Prostate gland (tissue), 2 donors: Measurements from ENCODE around the gene GALNTL6.

Experiments used
- POLR2A ChIP-seq: fragments of 450-650 bp; IDR thresholded peaks from one replicate; pipeline ENCODE4 v1.6.1; 2016; ENCODE audit warnings: antibody characterized with exemption, mild to moderate bottlenecking
- TF ChIP-seq, protein P1 (sequence below), 4 experiments: fragments of 200-600 bp in 2 of 4; fragments of 450-650 bp in 2 of 4; sonication (generic) in 2 of 4; IDR thresholded peaks; 1 replicate in 3 of 4; 2 replicates in 1 of 4; pipeline ENCODE4 v1.5.1; 2016 to 2019; ENCODE audit warnings: antibody characterized with exemption in 4 of 4, mild to moderate bottlenecking in 2 of 4, moderate library complexity in 2 of 4

- TF ChIP-seq, protein P1, sequence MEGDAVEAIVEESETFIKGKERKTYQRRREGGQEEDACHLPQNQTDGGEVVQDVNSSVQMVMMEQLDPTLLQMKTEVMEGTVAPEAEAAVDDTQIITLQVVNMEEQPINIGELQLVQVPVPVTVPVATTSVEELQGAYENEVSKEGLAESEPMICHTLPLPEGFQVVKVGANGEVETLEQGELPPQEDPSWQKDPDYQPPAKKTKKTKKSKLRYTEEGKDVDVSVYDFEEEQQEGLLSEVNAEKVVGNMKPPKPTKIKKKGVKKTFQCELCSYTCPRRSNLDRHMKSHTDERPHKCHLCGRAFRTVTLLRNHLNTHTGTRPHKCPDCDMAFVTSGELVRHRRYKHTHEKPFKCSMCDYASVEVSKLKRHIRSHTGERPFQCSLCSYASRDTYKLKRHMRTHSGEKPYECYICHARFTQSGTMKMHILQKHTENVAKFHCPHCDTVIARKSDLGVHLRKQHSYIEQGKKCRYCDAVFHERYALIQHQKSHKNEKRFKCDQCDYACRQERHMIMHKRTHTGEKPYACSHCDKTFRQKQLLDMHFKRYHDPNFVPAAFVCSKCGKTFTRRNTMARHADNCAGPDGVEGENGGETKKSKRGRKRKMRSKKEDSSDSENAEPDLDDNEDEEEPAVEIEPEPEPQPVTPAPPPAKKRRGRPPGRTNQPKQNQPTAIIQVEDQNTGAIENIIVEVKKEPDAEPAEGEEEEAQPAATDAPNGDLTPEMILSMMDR (IDR thresholded peaks at IDR 0.05), result no peak
- no peak for TF ChIP-seq POLR2A
Measured at GRCh38 chr4:171794528-171794927, 18.7 kb upstream of the GALNTL6 start.
